HCT116 (cell line): ENCODE results near the gene LRRC34.

Experiments
- CTCF ChIP-seq, 3 experiments: fragments of 200-600 bp in 1 of 3; sonication (generic) in 1 of 3; IDR thresholded peaks in 2 of 3; conservative IDR thresholded peaks in 1 of 3; 2 replicates each; pipeline ENCODE4 v1.5.1; 2012 to 2017; ENCODE audit warnings: low read depth in 2 of 3, low read length in 2 of 3, antibody characterized with exemption in 1 of 3, borderline replicate concordance in 1 of 3, control low read depth in 1 of 3, mild to moderate bottlenecking in 1 of 3, mixed read lengths in 1 of 3, mixed run types in 1 of 3, moderate library complexity in 1 of 3; ENCODE audit not compliant: insufficient read depth in 1 of 3
- ELF1 ChIP-seq: IDR thresholded peaks from 2 replicates; pipeline ENCODE4 v1.6.1; 2012; ENCODE audit warnings: low read depth, borderline replicate concordance
- EZH2 ChIP-seq: fragments of 200-600 bp; sonication (generic); IDR thresholded peaks from 2 replicates; pipeline ENCODE4 v1.6.1; 2017; ENCODE audit warnings: antibody characterized with exemption, mixed run types
- EZH2phosphoT487 ChIP-seq: fragments of 200-600 bp; IDR thresholded peaks from 2 replicates; pipeline ENCODE4 v1.6.1; 2018; ENCODE audit warnings: antibody characterized with exemption, borderline replicate concordance
- POLR2AphosphoS5 ChIP-seq: IDR thresholded peaks from 2 replicates; pipeline ENCODE4 v1.6.1; 2011; ENCODE audit warnings: mild to moderate bottlenecking, low read depth, low read length, moderate library complexity
- SP1 ChIP-seq: IDR thresholded peaks from 2 replicates; pipeline ENCODE4 v1.6.1; 2012; ENCODE audit warnings: low read depth
- TCF7L2 ChIP-seq: IDR thresholded peaks from 2 replicates; pipeline ENCODE4 v1.7.0; 2011; ENCODE audit warnings: borderline replicate concordance, inconsistent platforms; ENCODE audit not compliant: insufficient read depth, insufficient read length; ENCODE audit errors: extremely low read depth

GRCh38 chr3:169790687-169791429 lies 21.8 kb downstream of the LRRC34 start:
- no peak for TF ChIP-seq CTCF (IDR thresholded peaks at IDR 0.05 in 2 of 3, conservative IDR thresholded peaks at IDR 0.05 in 1 of 3; ENCODE audit: borderline replicate concordance in 1 of 3, insufficient read depth in 1 of 3, low read depth in 2 of 3, low read length in 2 of 3)
- TF ChIP-seq TCF7L2, result no peak
- no peak for TF ChIP-seq ELF1
- no peak for TF ChIP-seq EZH2phosphoT487
- no peak for TF ChIP-seq SP1
- no peak for TF ChIP-seq POLR2AphosphoS5
- TF ChIP-seq EZH2, result no peak
